A549 (cell line): ENCODE results near the gene PROX1. TPM values are rescaled to one million over a fixed set of nuclear protein-coding genes. Genes with fewer than 3 reads are reported as not detected.

Experiments used
- ATAC-seq, 2 experiments: fragments of 200-7000 bp in 1 of 2; fragments of >200 bp in 1 of 2; cut with Nextera tagmentation in 1 of 2; cut with Tn5 transposase in 1 of 2; 3 replicates each; pipeline versions ENCODE4 v1.8.0 to v1.9.1; 2018 to 2020; ENCODE audit warnings: mild to moderate bottlenecking in 1 of 2, moderate library complexity in 1 of 2
- CTCF ChIA-PET: fragments of 300-600 bp; sonication (Branson Sonifier 250); formaldehyde crosslinking; extraction: SDS; loops from one replicate; lab custom pipeline; 2021; ENCODE audit warnings: antibody characterized with exemption, inconsistent platforms; lab: Yijun Ruan, JAX
- POLR2A ChIA-PET: fragments of 350-600 bp; formaldehyde crosslinking; extraction: SDS; loops from one replicate; lab custom pipeline; 2021; ENCODE audit warnings: antibody characterized with exemption, inconsistent platforms; lab: Yijun Ruan, JAX
- DNase-seq, 2 experiments: peaks; one replicate each; pipeline versions ENCODE4 v3.0.0 to v3.0.0-alpha.2; 2011 to 2016; ENCODE audit warnings: low read depth in 1 of 2, low spot score in 1 of 2
- FAIRE-seq: peaks from 2 replicates; lab custom pipeline; 2011; peaks lifted over from hg19 to GRCh38; lab: Jason Lieb, UNC
- H3K27ac ChIP-seq, 2 experiments: fragments of >200 bp; sonication (Bioruptor Twin); formaldehyde crosslinking; 3 replicates each; pipeline ENCODE4 v1.5.1; 2016 to 2017
- H3K4me1 ChIP-seq: fragments of >200 bp; sonication (Bioruptor Twin); formaldehyde crosslinking; 3 replicates; pipeline ENCODE4 v1.6.1; 2016
- H3K4me2 ChIP-seq: fragments of >200 bp; sonication (Bioruptor Twin); formaldehyde crosslinking; 3 replicates; pipeline ENCODE4 v1.6.1; 2016
- H3K4me3 ChIP-seq: fragments of >200 bp; sonication (Bioruptor Twin); formaldehyde crosslinking; 3 replicates; pipeline ENCODE4 v1.5.1; 2016
- H3K9me3 ChIP-seq: fragments of >200 bp; sonication (Bioruptor Twin); formaldehyde crosslinking; 3 replicates; pipeline ENCODE4 v1.6.1; 2016
- CEBPB ChIP-seq, 2 experiments: fragments of >200 bp in 1 of 2; sonication (Bioruptor Twin) in 1 of 2; formaldehyde crosslinking in 1 of 2; IDR thresholded peaks; 2 replicates each; pipeline ENCODE4 v1.6.1; 2012 to 2016
- CHD4 ChIP-seq: fragments of 200-600 bp; sonication (generic); IDR thresholded peaks from 2 replicates; pipeline ENCODE4 v1.6.1; 2016; ENCODE audit warnings: antibody characterized with exemption, mild to moderate bottlenecking, borderline replicate concordance
- EHF ChIP-seq: fragments of 250-450 bp; sonication (Bioruptor Pico); IDR thresholded peaks from 2 replicates; pipeline ENCODE4 v1.5.0; 2020; ENCODE audit warnings: mild to moderate bottlenecking
- EP300 ChIP-seq, 2 experiments: fragments of >200 bp; sonication (Bioruptor Twin); formaldehyde crosslinking; IDR thresholded peaks; 2 replicates in 1 of 2; 3 replicates in 1 of 2; pipeline ENCODE4 v1.6.1; 2016 to 2017
- ESRRA ChIP-seq: fragments of 150-350 bp; IDR thresholded peaks from 2 replicates; pipeline ENCODE4 v1.6.1; 2014; ENCODE audit warnings: mild to moderate bottlenecking, low read length, borderline replicate concordance
- HDAC2 ChIP-seq: fragments of 200-600 bp; sonication (generic); IDR thresholded peaks from 2 replicates; pipeline ENCODE4 v1.6.1; 2016
- JUNB ChIP-seq: fragments of >200 bp; sonication (Bioruptor Twin); formaldehyde crosslinking; IDR thresholded peaks from 2 replicates; pipeline ENCODE4 v1.6.1; 2016
- KDM1A ChIP-seq: fragments of 200-600 bp; sonication (generic); IDR thresholded peaks from 2 replicates; pipeline ENCODE4 v1.6.1; 2016; ENCODE audit warnings: low read depth, mild to moderate bottlenecking
- KDM5A ChIP-seq: fragments of 200-600 bp; sonication (generic); IDR thresholded peaks from 2 replicates; pipeline ENCODE4 v1.6.1; 2016; ENCODE audit warnings: antibody characterized with exemption, mild to moderate bottlenecking
- MAFK ChIP-seq: fragments of 450-650 bp; IDR thresholded peaks from 2 replicates; pipeline ENCODE4 v1.6.1; 2014; ENCODE audit not compliant: partially characterized antibody
- MAZ ChIP-seq: fragments of 150-350 bp; IDR thresholded peaks from 2 replicates; pipeline ENCODE4 v1.6.1; 2014; ENCODE audit warnings: antibody characterized with exemption, low read depth, low read length, borderline replicate concordance
- NFE2L2 ChIP-seq: fragments of 150-350 bp; conservative IDR thresholded peaks from 2 replicates; pipeline ENCODE4 v1.6.1; 2014; ENCODE audit warnings: low read length
- NR3C1 ChIP-seq: fragments of >200 bp; sonication (Bioruptor Twin); formaldehyde crosslinking; IDR thresholded peaks from 3 replicates; pipeline ENCODE4 v1.6.1; 2017
- PHF8 ChIP-seq: fragments of 200-600 bp; sonication (generic); IDR thresholded peaks from 2 replicates; pipeline ENCODE4 v1.6.1; 2016; ENCODE audit warnings: low read depth, mild to moderate bottlenecking, antibody characterized with exemption, moderate library complexity, borderline replicate concordance
- POLR2A ChIP-seq: IDR thresholded peaks from 2 replicates; pipeline ENCODE4 v1.6.1; 2012; ENCODE audit warnings: mild to moderate bottlenecking, low read length
- RARB ChIP-seq: fragments of 250-450 bp; sonication (Bioruptor Pico); IDR thresholded peaks from 2 replicates; pipeline ENCODE4 v1.8.0; 2021; ENCODE audit warnings: mild to moderate bottlenecking, moderate library complexity
- RFX5 ChIP-seq: fragments of 450-650 bp; IDR thresholded peaks from 2 replicates; pipeline ENCODE4 v1.7.1; 2014; ENCODE audit warnings: antibody characterized with exemption, mild to moderate bottlenecking, moderate library complexity
- RNF2 ChIP-seq: fragments of 200-600 bp; sonication (generic); IDR thresholded peaks from 2 replicates; pipeline ENCODE4 v1.6.1; 2016; ENCODE audit warnings: low read depth, mild to moderate bottlenecking, antibody characterized with exemption, moderate library complexity, borderline replicate concordance
- TFCP2L1 ChIP-seq: fragments of 250-450 bp; sonication (Bioruptor Pico); IDR thresholded peaks from 2 replicates; pipeline ENCODE4 v1.5.0; 2021; ENCODE audit warnings: mild to moderate bottlenecking
- WGBS: methylation state at CpG from one replicate; pipeline ENCODE4 v1.1.6; 2017; ENCODE audit errors: missing lambda C conversion rate; 5-methylcytosine and 5-hydroxymethylcytosine counted together
- polyA plus RNA-seq, 4 experiments: library from polyadenylated mRNA; depleted of rRNA in 3 of 4; stranded (reverse); fragments of >200 nt; fragmentation: RNase III in 1 of 4; extraction: RNeasy Plus Mini Kit Qiagen cat#74134 plus additional on column Dnase treatment in 1 of 4; gene quantifications; 2 replicates in 3 of 4; 3 replicates in 1 of 4; pipeline ENCODE4 v1.2.3, GENCODE V29; 2011 to 2017
- TF ChIP-seq, protein P1 (sequence below): fragments of 150-350 bp; IDR thresholded peaks from 2 replicates; pipeline ENCODE4 v1.6.1; 2014; ENCODE audit warnings: low read depth, mild to moderate bottlenecking, low read length
- TF ChIP-seq, protein P2 (sequence below): IDR thresholded peaks from 2 replicates; pipeline ENCODE4 v1.6.1; 2012; ENCODE audit warnings: low read depth, borderline replicate concordance
- TF ChIP-seq, protein P3 (sequence below): fragments of >200 bp; sonication (Bioruptor Twin); formaldehyde crosslinking; IDR thresholded peaks from 3 replicates; pipeline ENCODE4 v1.6.1; 2016

The PROX1 gene
- polyA plus RNA-seq, 2 of the 4 experiments (the other 2 are of a cell fraction), result 0.01 to 0.06 TPM

DNA sequence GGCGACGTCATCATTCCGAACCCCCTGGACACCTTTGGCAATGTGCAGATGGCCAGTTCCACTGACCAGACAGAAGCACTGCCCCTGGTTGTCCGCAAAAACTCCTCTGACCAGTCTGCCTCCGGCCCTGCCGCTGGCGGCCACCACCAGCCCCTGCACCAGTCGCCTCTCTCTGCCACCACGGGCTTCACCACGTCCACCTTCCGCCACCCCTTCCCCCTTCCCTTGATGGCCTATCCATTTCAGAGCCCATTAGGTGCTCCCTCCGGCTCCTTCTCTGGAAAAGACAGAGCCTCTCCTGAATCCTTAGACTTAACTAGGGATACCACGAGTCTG, 10.0 kb downstream of the PROX1 start:
- Histone ChIP-seq H3K4me1 (no peaks in the 10 kb centered on the region), H3K9me3 (no peaks in the 10 kb centered on the region), H3K27ac (no peak overlapping the region), H3K4me2 (no peak overlapping the region), H3K4me3 (no peak overlapping the region)
- DNase-seq, result no peak
- 49% methylated on average over 13 of the region's 13 CpGs for WGBS
- no peak for FAIRE-seq
- ATAC-seq, result no peak
- CTCF ChIA-PET, result no interaction called here
- POLR2A ChIA-PET, result no interaction called here
- TF ChIP-seq ESRRA, result no peak
- TF ChIP-seq MAZ, result no peak
- no peak for TF ChIP-seq POLR2A
- no peak for TF ChIP-seq HDAC2
- TF ChIP-seq CHD4, result no peak
- TF ChIP-seq EP300 (IDR thresholded peaks at IDR 0.05), result no peak
- TF ChIP-seq RNF2, result no peak
- TF ChIP-seq KDM5A, result no peak
- no peak for TF ChIP-seq TFCP2L1 (CRISPR knock-in tag)
- no peak for TF ChIP-seq JUNB
- no peak for TF ChIP-seq MAFK
- no peak for TF ChIP-seq EHF (CRISPR knock-in tag)
- TF ChIP-seq, protein P1, sequence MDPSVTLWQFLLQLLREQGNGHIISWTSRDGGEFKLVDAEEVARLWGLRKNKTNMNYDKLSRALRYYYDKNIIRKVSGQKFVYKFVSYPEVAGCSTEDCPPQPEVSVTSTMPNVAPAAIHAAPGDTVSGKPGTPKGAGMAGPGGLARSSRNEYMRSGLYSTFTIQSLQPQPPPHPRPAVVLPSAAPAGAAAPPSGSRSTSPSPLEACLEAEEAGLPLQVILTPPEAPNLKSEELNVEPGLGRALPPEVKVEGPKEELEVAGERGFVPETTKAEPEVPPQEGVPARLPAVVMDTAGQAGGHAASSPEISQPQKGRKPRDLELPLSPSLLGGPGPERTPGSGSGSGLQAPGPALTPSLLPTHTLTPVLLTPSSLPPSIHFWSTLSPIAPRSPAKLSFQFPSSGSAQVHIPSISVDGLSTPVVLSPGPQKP, result no peak

DNA sequence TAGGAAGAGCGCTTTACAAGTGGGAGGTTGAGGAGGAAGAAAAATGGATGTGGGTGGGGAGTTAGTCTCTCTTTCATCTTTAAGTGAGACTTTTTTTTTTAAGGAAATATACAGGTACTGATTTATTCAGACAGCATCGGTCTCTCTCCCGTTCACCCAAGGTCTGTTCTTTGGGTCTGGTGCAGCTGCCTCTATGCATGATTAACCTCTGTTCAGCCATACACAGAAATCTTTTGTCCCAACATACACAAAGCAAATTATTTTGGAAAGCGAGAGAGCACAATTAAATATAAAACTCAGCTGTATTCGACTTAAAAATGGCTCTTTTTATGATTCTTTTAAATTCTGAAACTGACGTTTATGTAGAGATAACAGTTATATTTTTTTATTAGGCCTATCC, 11.0 kb downstream of the PROX1 start:
- H3K9me3 ChIP-seq, result no peaks in the 10 kb centered on the region
- H3K4me2 ChIP-seq, result no peak overlapping the region
- FAIRE-seq (no peak), ATAC-seq (no peak), DNase-seq (no peak)
- CTCF ChIA-PET, result no interaction called here
- 45% methylated on average over 6 of the region's 6 CpGs for WGBS
- H3K27ac ChIP-seq, result no peak overlapping the region
- POLR2A ChIA-PET, result no interaction called here
- no peaks in the 10 kb centered on the region for H3K4me1 ChIP-seq
- H3K4me3 ChIP-seq, result no peak overlapping the region
- TF ChIP-seq CEBPB (IDR thresholded peaks at IDR 0.05) (no peak), RFX5 (no peak), RARB (CRISPR knock-in tag) (no peak)

DNA sequence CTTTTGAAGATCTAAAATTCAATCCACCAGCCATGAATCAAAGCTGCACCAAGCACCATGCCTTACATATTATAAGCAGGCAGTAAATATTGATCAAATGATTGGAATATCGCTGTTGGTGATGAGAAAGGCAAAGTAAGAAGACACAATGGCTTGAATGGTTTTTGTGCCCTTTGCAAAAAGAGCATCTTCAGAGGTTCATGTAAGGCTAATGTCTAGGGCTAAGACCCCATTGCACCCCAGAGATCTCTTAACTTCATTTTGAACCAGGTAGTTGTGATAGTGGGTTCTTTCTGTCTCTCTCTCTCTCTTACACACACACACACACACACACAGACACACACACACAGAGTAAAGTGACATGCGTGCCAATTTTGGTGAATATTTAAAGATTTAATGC, 12.0 kb downstream of the PROX1 start:
- ATAC-seq (no peak), FAIRE-seq (no peak), DNase-seq (no peak)
- no peak overlapping the region for H3K27ac ChIP-seq
- ChIA-PET CTCF (no interaction called here), POLR2A (no interaction called here)
- no peak for TF ChIP-seq PHF8
- TF ChIP-seq, protein P2, sequence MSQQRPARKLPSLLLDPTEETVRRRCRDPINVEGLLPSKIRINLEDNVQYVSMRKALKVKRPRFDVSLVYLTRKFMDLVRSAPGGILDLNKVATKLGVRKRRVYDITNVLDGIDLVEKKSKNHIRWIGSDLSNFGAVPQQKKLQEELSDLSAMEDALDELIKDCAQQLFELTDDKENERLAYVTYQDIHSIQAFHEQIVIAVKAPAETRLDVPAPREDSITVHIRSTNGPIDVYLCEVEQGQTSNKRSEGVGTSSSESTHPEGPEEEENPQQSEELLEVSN, result no peak
- TF ChIP-seq NFE2L2, result no peak
- no peak for TF ChIP-seq NR3C1
- TF ChIP-seq, protein P3, sequence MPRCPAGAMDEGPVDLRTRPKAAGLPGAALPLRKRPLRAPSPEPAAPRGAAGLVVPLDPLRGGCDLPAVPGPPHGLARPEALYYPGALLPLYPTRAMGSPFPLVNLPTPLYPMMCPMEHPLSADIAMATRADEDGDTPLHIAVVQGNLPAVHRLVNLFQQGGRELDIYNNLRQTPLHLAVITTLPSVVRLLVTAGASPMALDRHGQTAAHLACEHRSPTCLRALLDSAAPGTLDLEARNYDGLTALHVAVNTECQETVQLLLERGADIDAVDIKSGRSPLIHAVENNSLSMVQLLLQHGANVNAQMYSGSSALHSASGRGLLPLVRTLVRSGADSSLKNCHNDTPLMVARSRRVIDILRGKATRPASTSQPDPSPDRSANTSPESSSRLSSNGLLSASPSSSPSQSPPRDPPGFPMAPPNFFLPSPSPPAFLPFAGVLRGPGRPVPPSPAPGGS, result no peak
- TF ChIP-seq KDM1A, result no peak
- H3K4me3 ChIP-seq, result no peak overlapping the region
- H3K4me2 ChIP-seq, result no peak overlapping the region
- no peaks in the 10 kb centered on the region for H3K9me3 ChIP-seq
- WGBS, result 46% methylated on average over 2 of the region's 2 CpGs
- H3K4me1 ChIP-seq, result no peaks in the 10 kb centered on the region
